Measurements from ENCODE around the gene DND1. TPM values are rescaled to one million over a fixed set of nuclear protein-coding genes. Genes with fewer than 3 reads are reported as not detected.

Gene DND1
- total RNA-seq, 2 donors from 2014 or later, result 0.36 to 26.2 TPM

- peaks cover 6% of the 10 kb centered on the region for H3K4me1 ChIP-seq (replicated peaks)
- no peaks in the 10 kb centered on the region for H3K27me3 ChIP-seq (replicated peaks; ENCODE audit: insufficient read depth)
- TF ChIP-seq CTCF (IDR thresholded peaks at IDR 0.05), result no peak
- TF ChIP-seq POLR2AphosphoS5 (IDR thresholded peaks at IDR 0.05), result no peak
- TF ChIP-seq POLR2A (IDR thresholded peaks at IDR 0.05), result no peak
- WGBS, result 81% methylated on average over 4 of the region's 4 CpGs
- no peak overlapping the region for H3K4me3 ChIP-seq
- no peak overlapping the region for H3K27ac ChIP-seq
- H3K36me3 ChIP-seq, result peaks cover 14 to 30% of the 10 kb centered on the region in 2 donors
- intact Hi-C loops (cut with DNase I), result no loop called here
- DNase-seq (ENCODE audit: low spot score), result no peak
- H3K9me3 ChIP-seq, result no peaks in the 10 kb centered on the region
Observed at GRCh38 chr5:140696891-140697492, 23.6 kb upstream of the DND1 start.

GRCh38 chr5:140694276-140694675 is 20.9 kb upstream of the DND1 start:
- no peak for DNase-seq (ENCODE audit: low spot score)
- Histone ChIP-seq H3K9me3 (no peaks in the 10 kb centered on the region), H3K4me3 (no peak overlapping the region), H3K27ac (no peak overlapping the region), H3K36me3 (peaks cover 14 to 30% of the 10 kb centered on the region in 2 donors), H3K27me3 (replicated peaks; ENCODE audit: insufficient read depth) (no peaks in the 10 kb centered on the region), H3K4me1 (replicated peaks) (no peaks in the 10 kb centered on the region)
- intact Hi-C loops (cut with DNase I), result no loop called here
- no peak for TF ChIP-seq CTCF (IDR thresholded peaks at IDR 0.05)
- TF ChIP-seq POLR2A (IDR thresholded peaks at IDR 0.05), result no peak
- TF ChIP-seq POLR2AphosphoS5 (IDR thresholded peaks at IDR 0.05), result no peak
- whole genome bisulfite sequencing, result 82% methylated on average over 5 of the region's 5 CpGs

GRCh38 chr5:140690941-140691924 is 17.9 kb upstream of the DND1 start, which contains the start of the genes HARS1 and HARS2:
TSS of gene HARS1 (minus strand) at chr5:140691370. CDS start at chr5:140691304, 66 bp downstream.
TSS of gene HARS2 (plus strand) at chr5:140691455. CDS start at chr5:140691649, 194 bp downstream.
- Histone ChIP-seq H3K36me3 (peaks cover 0 to 11% of the 10 kb centered on the region in 2 donors), H3K4me3 (peak within 1 kb of the TSS; percentile 49 to 54), H3K9me3 (no peaks in the 10 kb centered on the region), H3K27me3 (replicated peaks; ENCODE audit: insufficient read depth) (no peaks in the 10 kb centered on the region), H3K4me1 (replicated peaks) (no peaks in the 10 kb centered on the region), H3K27ac (peak within 1 kb of the TSS; percentile 56 to 66)
- under 1% methylated on average over 54 of the region's 61 CpGs for WGBS
- intact Hi-C loops (cut with DNase I), result no loop called here
- peak; percentile 88 for DNase-seq (ENCODE audit: low spot score)
- TF ChIP-seq POLR2AphosphoS5 (IDR thresholded peaks at IDR 0.05) (peak; percentile 94), POLR2A (IDR thresholded peaks at IDR 0.05) (peak; percentile 10), CTCF (IDR thresholded peaks at IDR 0.05) (no peak)

GRCh38 chr5:140690376-140690932 is 17.1 kb upstream of the DND1 start:
- no peak for DNase-seq (ENCODE audit: low spot score)
- TF ChIP-seq POLR2AphosphoS5 (IDR thresholded peaks at IDR 0.05) (no peak), CTCF (IDR thresholded peaks at IDR 0.05) (no peak), POLR2A (IDR thresholded peaks at IDR 0.05) (no peak)
- peak overlapping the region; percentile 49 to 54 for H3K4me3 ChIP-seq
- WGBS, result 56% methylated on average over 8 of the region's 8 CpGs
- no peaks in the 10 kb centered on the region for H3K9me3 ChIP-seq
- peak overlapping the region; percentile 56 to 66 for H3K27ac ChIP-seq
- no peaks in the 10 kb centered on the region for H3K27me3 ChIP-seq (replicated peaks; ENCODE audit: insufficient read depth)
- no peaks in the 10 kb centered on the region for H3K4me1 ChIP-seq (replicated peaks)
- peaks cover 0 to 6% of the 10 kb centered on the region in 2 donors for H3K36me3 ChIP-seq
- intact Hi-C loops (cut with DNase I), result no loop called here
